Progenitor cell of endocrine pancreas (in vitro differentiated cells): Measurements from ENCODE around the gene RBKS. TPM values are rescaled to one million over a fixed set of nuclear protein-coding genes. Genes with fewer than 3 reads are reported as not detected.

Source experiments
- DNase-seq: peaks from one replicate; pipeline ENCODE4 v3.0.0; 2021; ENCODE audit warnings: low spot score; ENCODE audit not compliant: unreplicated experiment
- H3K27ac Mint-ChIP-seq: 2 replicates; pipeline ENCODE4 v1.8.0; 2021; ENCODE audit warnings: mild to moderate bottlenecking, moderate library complexity, mixed read lengths
- H3K27me3 Mint-ChIP-seq: 2 replicates; pipeline ENCODE4 v1.8.0; 2021; ENCODE audit warnings: mixed read lengths
- H3K36me3 Mint-ChIP-seq: 2 replicates; pipeline ENCODE4 v1.8.0; 2022; ENCODE audit warnings: mixed read lengths; ENCODE audit not compliant: insufficient read depth
- H3K4me1 Mint-ChIP-seq: 2 replicates; pipeline ENCODE4 v1.8.0; 2021; ENCODE audit warnings: low read depth, mixed read lengths
- H3K4me3 Mint-ChIP-seq: 2 replicates; pipeline ENCODE4 v1.8.0; 2021; ENCODE audit warnings: low read depth, mild to moderate bottlenecking, moderate library complexity, mixed read lengths
- H3K9me3 Mint-ChIP-seq: 2 replicates; pipeline ENCODE4 v1.8.0; 2021; ENCODE audit warnings: low read depth, mixed read lengths
- total RNA-seq: library from RNA; stranded (reverse); gene quantifications from 2 replicates; pipeline ENCODE4 v1.2.1, GENCODE V29; 2021
- TF ChIP-seq, protein P1 (sequence below): fragments of 200-600 bp; sonication (generic); IDR thresholded peaks from one replicate; pipeline ENCODE4 v1.5.0; 2021; ENCODE audit warnings: antibody characterized with exemption, mild to moderate bottlenecking; ENCODE audit not compliant: unreplicated experiment

Gene RBKS
- total RNA-seq, 1 donor from 2014 or later = 5.4 TPM

DNA sequence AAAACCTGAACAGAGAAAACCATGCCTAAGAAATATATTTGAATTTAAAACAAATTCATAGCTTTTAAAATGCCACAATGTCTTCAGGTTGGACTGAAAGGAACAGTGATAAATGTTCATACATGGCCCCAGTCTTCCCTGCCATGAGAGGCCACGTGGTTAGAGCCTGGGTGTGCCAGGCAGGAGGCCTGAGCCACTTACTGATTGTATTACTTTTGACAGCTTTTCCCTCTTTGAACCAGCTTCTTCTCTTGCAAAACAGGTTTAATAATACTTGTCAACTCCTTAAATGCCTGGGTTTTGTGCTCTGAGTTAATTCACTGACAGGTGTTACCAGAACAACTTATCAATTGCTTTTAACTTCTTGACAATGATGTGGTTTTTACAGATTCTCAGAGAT lies 27.0 kb downstream of the RBKS start:
- Mint-ChIP-seq H3K27ac (no peak overlapping the region), H3K27me3 (no peaks in the 10 kb centered on the region), H3K4me3 (no peak overlapping the region), H3K9me3 (no peaks in the 10 kb centered on the region), H3K36me3 (no peaks in the 10 kb centered on the region), H3K4me1 (peaks cover 21% of the 10 kb centered on the region)
- TF ChIP-seq, protein P1, sequence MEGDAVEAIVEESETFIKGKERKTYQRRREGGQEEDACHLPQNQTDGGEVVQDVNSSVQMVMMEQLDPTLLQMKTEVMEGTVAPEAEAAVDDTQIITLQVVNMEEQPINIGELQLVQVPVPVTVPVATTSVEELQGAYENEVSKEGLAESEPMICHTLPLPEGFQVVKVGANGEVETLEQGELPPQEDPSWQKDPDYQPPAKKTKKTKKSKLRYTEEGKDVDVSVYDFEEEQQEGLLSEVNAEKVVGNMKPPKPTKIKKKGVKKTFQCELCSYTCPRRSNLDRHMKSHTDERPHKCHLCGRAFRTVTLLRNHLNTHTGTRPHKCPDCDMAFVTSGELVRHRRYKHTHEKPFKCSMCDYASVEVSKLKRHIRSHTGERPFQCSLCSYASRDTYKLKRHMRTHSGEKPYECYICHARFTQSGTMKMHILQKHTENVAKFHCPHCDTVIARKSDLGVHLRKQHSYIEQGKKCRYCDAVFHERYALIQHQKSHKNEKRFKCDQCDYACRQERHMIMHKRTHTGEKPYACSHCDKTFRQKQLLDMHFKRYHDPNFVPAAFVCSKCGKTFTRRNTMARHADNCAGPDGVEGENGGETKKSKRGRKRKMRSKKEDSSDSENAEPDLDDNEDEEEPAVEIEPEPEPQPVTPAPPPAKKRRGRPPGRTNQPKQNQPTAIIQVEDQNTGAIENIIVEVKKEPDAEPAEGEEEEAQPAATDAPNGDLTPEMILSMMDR = no peak
- DNase-seq = no peak

DNA sequence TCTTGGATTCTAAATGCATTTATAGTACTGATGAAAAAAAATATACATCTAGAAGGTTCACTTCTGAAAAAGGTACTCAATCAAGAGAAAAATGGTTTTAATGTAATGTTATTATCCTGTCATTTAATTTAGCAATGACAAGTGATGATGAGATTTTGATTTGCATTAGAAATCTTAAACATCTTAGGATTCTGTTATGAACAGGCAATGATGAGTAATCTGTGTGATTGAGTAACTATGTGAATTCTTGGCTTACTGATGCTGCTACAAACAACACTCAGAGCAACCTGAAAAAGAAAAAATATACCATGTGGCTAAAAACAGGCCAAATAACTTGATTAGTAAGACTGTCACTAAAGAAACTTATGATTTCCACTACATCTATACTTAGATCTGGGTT lies 30.1 kb downstream of the RBKS start:
- Mint-ChIP-seq H3K4me1 (peaks cover 15% of the 10 kb centered on the region), H3K9me3 (peaks cover 10% of the 10 kb centered on the region), H3K27ac (no peak overlapping the region), H3K4me3 (no peak overlapping the region), H3K27me3 (no peaks in the 10 kb centered on the region), H3K36me3 (peaks cover 5% of the 10 kb centered on the region)
- no peak for DNase-seq
- TF ChIP-seq, protein P1 = no peak

DNA sequence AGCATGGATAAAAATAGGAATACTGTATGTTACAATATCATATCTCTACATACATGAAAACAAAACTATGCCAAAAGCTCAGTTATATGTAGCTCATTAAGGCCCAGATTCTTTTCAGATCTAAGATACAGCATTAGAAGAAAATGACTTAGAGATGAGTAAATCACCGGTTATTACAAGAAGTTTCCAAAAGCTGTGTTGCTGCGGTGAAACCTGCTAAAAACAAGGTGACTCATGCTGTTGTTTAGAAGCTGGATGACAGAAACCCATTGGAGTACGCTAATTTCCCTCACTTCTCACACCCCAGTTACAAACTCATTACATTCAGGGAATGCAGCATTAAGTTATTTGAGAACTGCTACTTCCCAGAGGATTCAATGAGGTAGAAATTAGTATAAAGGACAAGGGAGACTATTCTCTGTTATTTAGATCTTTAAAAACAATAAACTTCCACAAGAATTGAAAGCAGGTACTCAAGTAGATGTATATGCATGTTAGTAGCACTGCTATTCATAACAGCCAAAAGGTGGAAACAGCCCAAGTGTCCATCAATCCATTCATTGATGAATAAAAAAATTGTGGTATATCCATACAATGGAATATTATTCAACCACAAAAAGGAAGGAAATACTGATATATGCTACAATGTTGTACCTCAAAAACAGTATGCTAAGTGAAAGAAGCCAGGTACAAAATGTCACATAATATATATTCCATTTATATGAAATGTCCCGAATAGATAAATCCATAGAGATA lies 32.6 kb downstream of the RBKS start:
- no peak for DNase-seq
- Mint-ChIP-seq H3K27me3 (no peaks in the 10 kb centered on the region), H3K9me3 (peaks cover 14% of the 10 kb centered on the region), H3K27ac (no peak overlapping the region), H3K4me3 (no peak overlapping the region), H3K4me1 (no peaks in the 10 kb centered on the region), H3K36me3 (peaks cover 7% of the 10 kb centered on the region)
- TF ChIP-seq, protein P1 = no peak

DNA sequence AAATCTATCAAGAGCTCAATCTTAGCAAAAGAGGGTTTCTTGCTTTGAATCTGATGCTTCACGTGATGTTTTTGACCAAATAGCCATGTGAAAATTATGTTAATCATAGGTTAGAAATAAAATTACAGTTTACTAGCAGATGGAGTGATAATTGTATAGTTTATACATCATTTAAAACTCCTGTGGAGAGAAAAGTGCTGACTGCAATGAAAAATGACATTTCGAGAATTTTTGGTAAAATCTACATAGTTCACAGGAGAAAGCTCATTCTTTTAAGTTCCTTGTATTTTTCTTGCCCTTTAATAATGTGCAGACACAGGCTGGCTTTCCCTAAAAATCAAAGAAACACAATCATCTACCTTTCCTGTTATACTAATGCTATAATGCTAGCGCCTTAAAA lies 33.2 kb downstream of the RBKS start:
- TF ChIP-seq, protein P1 = no peak
- H3K27me3 Mint-ChIP-seq = no peaks in the 10 kb centered on the region
- H3K27ac Mint-ChIP-seq = no peak overlapping the region
- peaks cover 14% of the 10 kb centered on the region for H3K9me3 Mint-ChIP-seq
- H3K4me1 Mint-ChIP-seq = no peaks in the 10 kb centered on the region
- peaks cover 7% of the 10 kb centered on the region for H3K36me3 Mint-ChIP-seq
- H3K4me3 Mint-ChIP-seq = no peak overlapping the region
- DNase-seq = no peak

DNA sequence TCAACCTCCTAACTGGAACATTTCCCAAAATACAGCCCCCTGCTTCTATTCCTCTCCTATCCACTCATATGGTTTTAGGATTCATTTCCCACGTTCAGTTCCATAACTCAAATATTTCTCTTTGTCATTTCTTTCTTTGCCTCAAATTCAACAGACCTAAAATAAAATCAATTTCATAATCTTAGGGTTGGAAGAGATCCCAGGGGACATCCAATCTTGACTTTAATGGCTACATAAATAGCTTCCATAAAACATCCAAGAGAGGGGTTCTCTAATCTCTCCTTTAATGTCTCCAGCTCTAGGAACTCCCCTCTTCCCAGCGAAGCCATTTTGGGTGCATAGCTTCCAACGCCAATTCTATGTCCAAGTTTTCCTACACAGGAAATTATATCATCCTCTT lies 33.8 kb downstream of the RBKS start:
- no peak overlapping the region for H3K27ac Mint-ChIP-seq
- H3K9me3 Mint-ChIP-seq = peaks cover 14% of the 10 kb centered on the region
- TF ChIP-seq, protein P1 = no peak
- H3K36me3 Mint-ChIP-seq = peaks cover 7% of the 10 kb centered on the region
- DNase-seq = no peak
- H3K4me3 Mint-ChIP-seq = no peak overlapping the region
- H3K4me1 Mint-ChIP-seq = no peaks in the 10 kb centered on the region
- H3K27me3 Mint-ChIP-seq = no peaks in the 10 kb centered on the region
